OCI-LY3 (cell line): ENCODE data around the gene DAG1.

Experiments used
- H2AFZ ChIP-seq: fragments of 200-600, 300-600 bp; shearing (Covaris generic); 2 replicates; pipeline ENCODE4 v1.6.0; 2014; ENCODE audit warnings: antibody characterized with exemption, low read depth, low read length
- H3K27ac ChIP-seq: fragments of 200-600, 300-600 bp; sonication (generic); 2 replicates; pipeline ENCODE4 v1.5.1; 2014; ENCODE audit warnings: mild to moderate bottlenecking, low read length, moderate library complexity, mixed read lengths
- H3K27me3 ChIP-seq: fragments of 200-600, 300-600 bp; sonication (generic); 2 replicates; pipeline ENCODE4 v1.6.1; 2014; ENCODE audit warnings: low read depth, low read length, mixed read lengths
- H3K36me3 ChIP-seq: fragments of 200-600, 300-600 bp; sonication (generic); replicated peaks from 2 replicates; pipeline ENCODE3; 2014; ENCODE audit warnings: low read depth, low read length, mixed read lengths
- H3K4me1 ChIP-seq: fragments of 300-600, 200-600 bp; sonication (generic); 2 replicates; pipeline ENCODE4 v1.6.1; 2014; ENCODE audit warnings: low read length, mixed read lengths
- H3K4me2 ChIP-seq: fragments of 200-600, 300-600 bp; sonication (generic); 2 replicates; pipeline ENCODE4 v1.6.1; 2014; ENCODE audit warnings: low read length, mixed read lengths
- H3K4me3 ChIP-seq: fragments of 300-600, 200-600 bp; sonication (generic); 2 replicates; pipeline ENCODE4 v1.5.1; 2014; ENCODE audit warnings: antibody characterized with exemption, mild to moderate bottlenecking, low read length, moderate library complexity
- H3K79me2 ChIP-seq: fragments of 300-600, 200-600 bp; shearing (Covaris generic); 2 replicates; pipeline ENCODE4 v1.6.1; 2014; ENCODE audit warnings: mild to moderate bottlenecking, low read length, mixed read lengths
- H3K9ac ChIP-seq: fragments of 300-600, 200-600 bp; shearing (Covaris generic); 2 replicates; pipeline ENCODE4 v1.6.0; 2014; ENCODE audit warnings: mild to moderate bottlenecking, low read length, moderate library complexity
- H3K9me3 ChIP-seq: fragments of 200-600, 300-600 bp; shearing (Covaris generic); 2 replicates; pipeline ENCODE4 v1.6.1; 2014; ENCODE audit warnings: low read length, mixed read lengths; ENCODE audit not compliant: insufficient read depth
- H4K20me1 ChIP-seq: fragments of 200-600, 300-600 bp; sonication (generic); 2 replicates; pipeline ENCODE4 v1.6.1; 2016; ENCODE audit warnings: low read length, mixed read lengths; ENCODE audit not compliant: insufficient read depth
- EZH2phosphoT487 ChIP-seq: fragments of 200-600 bp; shearing (Covaris generic); IDR thresholded peaks from 2 replicates; pipeline ENCODE4 v1.6.1; 2018; ENCODE audit warnings: antibody characterized with exemption, mixed run types, low read depth
- TF ChIP-seq, protein P1 (sequence below): fragments of 200-600, 300-600 bp; sonication (generic); IDR thresholded peaks from 2 replicates; pipeline ENCODE4 v1.5.1; 2014; ENCODE audit warnings: antibody characterized with exemption, low read length, low read depth

Gene DAG1

DNA sequence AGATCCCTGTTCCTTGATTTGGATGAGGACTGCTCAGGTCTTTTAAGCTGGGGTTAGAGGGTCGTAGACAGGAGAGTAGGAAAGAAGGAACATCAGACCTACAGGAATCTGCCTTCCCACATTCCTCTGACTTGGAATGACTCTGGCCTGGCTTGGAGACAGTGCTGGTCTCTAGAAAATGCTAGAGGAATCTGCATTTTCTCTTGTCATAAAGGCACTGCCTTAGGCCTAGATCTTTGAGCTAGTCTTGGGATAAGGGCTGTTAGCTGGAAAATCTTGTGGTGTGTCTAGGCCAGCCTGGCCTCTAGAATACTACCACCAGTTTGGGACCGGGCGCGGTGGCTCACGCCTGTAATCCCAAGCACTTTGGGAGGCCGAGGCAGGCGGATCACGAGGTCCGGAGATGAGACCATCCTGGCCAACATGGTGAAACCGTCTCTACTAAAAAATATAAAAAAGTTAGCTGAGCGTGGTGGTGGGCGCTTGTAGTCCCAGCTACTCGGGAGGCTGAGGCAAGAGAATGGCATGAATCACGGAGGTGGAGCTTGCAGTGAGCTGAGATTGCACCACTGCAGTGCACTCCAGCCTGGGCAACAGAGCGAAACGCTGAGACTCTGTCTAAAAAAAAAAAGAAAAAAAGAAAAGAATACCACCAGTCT is 66.9 kb downstream of the DAG1 start:
- Histone ChIP-seq H3K9ac (no peak overlapping the region), H3K4me2 (no peak overlapping the region), H3K4me3 (no peak overlapping the region), H3K4me1 (peaks cover 8% of the 10 kb centered on the region), H3K27ac (no peak overlapping the region), H3K27me3 (no peaks in the 10 kb centered on the region), H3K9me3 (no peaks in the 10 kb centered on the region), H4K20me1 (no peaks in the 10 kb centered on the region), H2AFZ (no peak overlapping the region), H3K79me2 (no peaks in the 10 kb centered on the region), H3K36me3 (peaks cover 8% of the 10 kb centered on the region)
- TF ChIP-seq EZH2phosphoT487 = no peak
- TF ChIP-seq, protein P1, sequence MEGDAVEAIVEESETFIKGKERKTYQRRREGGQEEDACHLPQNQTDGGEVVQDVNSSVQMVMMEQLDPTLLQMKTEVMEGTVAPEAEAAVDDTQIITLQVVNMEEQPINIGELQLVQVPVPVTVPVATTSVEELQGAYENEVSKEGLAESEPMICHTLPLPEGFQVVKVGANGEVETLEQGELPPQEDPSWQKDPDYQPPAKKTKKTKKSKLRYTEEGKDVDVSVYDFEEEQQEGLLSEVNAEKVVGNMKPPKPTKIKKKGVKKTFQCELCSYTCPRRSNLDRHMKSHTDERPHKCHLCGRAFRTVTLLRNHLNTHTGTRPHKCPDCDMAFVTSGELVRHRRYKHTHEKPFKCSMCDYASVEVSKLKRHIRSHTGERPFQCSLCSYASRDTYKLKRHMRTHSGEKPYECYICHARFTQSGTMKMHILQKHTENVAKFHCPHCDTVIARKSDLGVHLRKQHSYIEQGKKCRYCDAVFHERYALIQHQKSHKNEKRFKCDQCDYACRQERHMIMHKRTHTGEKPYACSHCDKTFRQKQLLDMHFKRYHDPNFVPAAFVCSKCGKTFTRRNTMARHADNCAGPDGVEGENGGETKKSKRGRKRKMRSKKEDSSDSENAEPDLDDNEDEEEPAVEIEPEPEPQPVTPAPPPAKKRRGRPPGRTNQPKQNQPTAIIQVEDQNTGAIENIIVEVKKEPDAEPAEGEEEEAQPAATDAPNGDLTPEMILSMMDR = no peak

DNA sequence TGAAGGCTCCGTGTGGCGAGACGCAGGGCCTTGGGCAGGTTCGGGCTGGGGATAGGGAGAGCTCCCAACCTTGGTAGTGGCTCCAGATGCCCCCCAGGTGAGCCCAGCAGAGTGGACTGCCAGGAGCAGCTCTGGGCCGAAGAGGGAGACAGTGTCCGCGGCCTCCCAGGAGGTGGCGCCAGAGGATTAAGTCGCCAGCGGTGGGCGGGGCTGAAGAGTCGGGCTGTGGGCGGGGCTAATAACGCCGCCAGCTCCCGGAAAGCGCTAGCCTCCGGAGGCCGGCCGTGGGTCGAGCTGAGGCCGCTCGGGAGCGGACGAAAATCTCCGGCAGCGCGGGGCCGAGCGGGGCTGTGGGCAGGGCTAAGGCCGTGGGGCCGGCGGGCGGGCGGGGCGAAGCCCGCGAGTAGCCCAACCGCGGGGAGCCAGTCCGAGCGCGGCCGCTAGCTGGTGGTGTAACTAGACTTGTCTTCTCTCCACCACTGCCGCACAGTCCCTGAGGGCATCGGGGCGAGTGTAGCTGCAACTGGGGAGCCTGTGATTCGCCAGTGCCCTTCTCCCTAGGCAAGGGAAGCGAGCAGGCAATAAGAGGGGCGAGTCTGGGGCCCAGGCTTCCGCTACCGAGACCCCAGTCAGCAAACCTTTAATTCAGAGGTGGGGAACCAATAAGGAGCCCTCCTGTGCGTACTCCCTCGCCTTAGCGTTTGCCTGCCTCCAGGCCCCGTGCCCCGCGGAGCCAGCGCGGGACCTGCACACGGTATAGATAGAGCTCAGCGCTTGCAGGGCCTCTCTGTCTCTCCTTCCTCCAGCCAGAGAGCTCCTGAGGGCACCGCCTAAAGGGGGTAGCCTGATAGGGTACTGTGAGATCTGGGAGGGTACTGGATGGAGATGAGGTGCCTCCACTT is 69.8 kb downstream of the DAG1 start:
- Histone ChIP-seq H3K4me2 (peak overlapping the region; percentile 91), H3K9ac (peak overlapping the region; percentile 69), H3K9me3 (no peaks in the 10 kb centered on the region), H3K4me1 (peaks cover 8% of the 10 kb centered on the region), H3K27ac (peak overlapping the region; percentile 25), H3K79me2 (no peaks in the 10 kb centered on the region), H2AFZ (peak overlapping the region; percentile 67), H4K20me1 (no peaks in the 10 kb centered on the region), H3K4me3 (peak overlapping the region; percentile 84), H3K27me3 (peaks cover 18% of the 10 kb centered on the region), H3K36me3 (no peaks in the 10 kb centered on the region)
- no peak for TF ChIP-seq EZH2phosphoT487
- TF ChIP-seq, protein P1 = peak; percentile 91

DNA sequence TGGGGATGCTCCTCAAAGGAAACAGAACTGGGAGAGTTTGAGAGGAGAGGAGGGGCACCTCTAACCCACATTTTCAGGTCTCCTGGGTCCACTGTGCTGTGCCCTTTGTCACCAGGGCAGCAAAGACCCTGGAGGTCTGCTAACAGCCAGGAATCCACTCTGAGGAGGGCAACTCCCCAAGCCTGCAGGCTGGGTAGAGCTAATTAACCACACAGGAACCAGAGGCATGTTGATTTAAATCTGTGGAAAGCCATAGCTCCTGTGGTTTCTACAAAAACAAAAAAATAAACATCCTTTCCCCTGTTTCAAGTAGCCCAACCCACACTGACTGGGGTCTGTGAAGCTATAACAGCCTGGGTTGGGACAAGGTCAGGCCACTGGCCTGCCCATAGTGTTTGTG is 82.0 kb downstream of the DAG1 start:
- Histone ChIP-seq H2AFZ (no peak overlapping the region), H3K4me3 (no peak overlapping the region), H4K20me1 (peaks cover 4% of the 10 kb centered on the region; the same call in 1 of the 2 replicates), H3K4me2 (no peak overlapping the region), H3K27me3 (peaks cover 17% of the 10 kb centered on the region), H3K27ac (no peak overlapping the region), H3K79me2 (no peaks in the 10 kb centered on the region), H3K9ac (no peak overlapping the region), H3K36me3 (no peaks in the 10 kb centered on the region), H3K9me3 (no peaks in the 10 kb centered on the region), H3K4me1 (peaks cover 14% of the 10 kb centered on the region)
- TF ChIP-seq, protein P1 = no peak
- no peak for TF ChIP-seq EZH2phosphoT487

DNA sequence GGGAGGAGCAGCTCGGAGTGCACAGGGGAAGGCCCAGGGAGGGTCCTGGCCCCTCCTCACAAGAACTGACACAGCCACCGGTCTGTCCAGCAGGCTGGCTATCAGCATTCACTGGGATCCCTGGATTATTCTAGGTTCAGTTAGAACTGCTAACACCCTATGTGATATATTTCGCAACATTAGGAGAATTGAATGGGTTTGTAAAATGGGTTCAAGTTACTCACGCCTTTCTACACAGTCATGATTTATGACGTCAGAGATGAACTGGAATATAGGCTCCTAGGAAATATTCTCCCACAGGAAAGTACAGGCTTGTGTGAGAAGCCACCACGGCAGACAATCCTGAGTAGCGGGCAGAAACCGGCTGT is 83.2 kb downstream of the DAG1 start:
- peaks cover 4% of the 10 kb centered on the region; the same call in 1 of the 2 replicates for H4K20me1 ChIP-seq
- no peak for TF ChIP-seq EZH2phosphoT487
- TF ChIP-seq, protein P1 = no peak
- H3K27me3 ChIP-seq = peaks cover 24% of the 10 kb centered on the region
- peak overlapping the region; percentile 84 for H3K4me3 ChIP-seq
- H3K9ac ChIP-seq = peak overlapping the region; percentile 75
- no peak overlapping the region for H2AFZ ChIP-seq
- H3K27ac ChIP-seq = no peak overlapping the region
- H3K4me1 ChIP-seq = peaks cover 14% of the 10 kb centered on the region
- no peaks in the 10 kb centered on the region for H3K79me2 ChIP-seq
- H3K36me3 ChIP-seq = no peaks in the 10 kb centered on the region
- H3K9me3 ChIP-seq = no peaks in the 10 kb centered on the region
- peak overlapping the region; percentile 79 for H3K4me2 ChIP-seq
